ENCODE results near the gene RABGEF1.
"Not testable (repeated sequence)": the region's sequence is repeated elsewhere in the genome, so short reads cannot be mapped to it uniquely, and the experiment has no call there.

Gene RABGEF1

DNA sequence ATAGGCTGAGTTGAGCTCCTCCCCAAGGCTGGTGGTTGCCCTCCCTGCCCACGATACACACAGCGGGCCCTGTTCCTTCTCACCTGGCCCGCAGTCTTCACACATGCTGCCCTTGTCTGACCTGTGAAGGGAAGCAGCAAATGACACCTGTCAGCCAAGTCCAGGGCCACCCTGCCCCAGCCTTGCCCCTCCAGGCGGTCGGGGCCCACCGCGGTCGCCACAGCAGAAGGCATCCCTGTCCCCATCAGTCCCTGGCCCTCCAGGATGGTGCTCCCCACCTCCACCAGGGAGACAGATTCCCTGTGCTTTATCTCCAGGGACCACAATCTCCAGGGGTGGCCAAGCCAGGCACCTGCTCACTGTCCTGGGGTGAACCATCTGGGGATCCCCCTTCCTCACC is 99.3 kb downstream of the RABGEF1 start:
- ChIA-PET CTCF (no interaction called here), POLR2A (no interaction called here)
- no peak for TF ChIP-seq CTCF (IDR thresholded peaks at IDR 0.05; ENCODE audit: insufficient read depth, low read length, missing control alignments)

GRCh38 chr7:66840316-66840715 is 99.8 kb downstream of the RABGEF1 start:
- ChIA-PET CTCF (no interaction called here), POLR2A (no interaction called here)
- TF ChIP-seq CTCF (IDR thresholded peaks at IDR 0.05; ENCODE audit: insufficient read depth, low read length, missing control alignments): no peak
- H3K4me3 ChIP-seq (ENCODE audit: low read depth, low read length): no peak overlapping the region
- DNase-seq (ENCODE audit: low read depth, low spot score): no peak

More for the DNA sequence above, 99.3 kb downstream of the RABGEF1 start:
- H3K4me3 ChIP-seq (ENCODE audit: low read depth, low read length): no peak overlapping the region
- no peak for DNase-seq (ENCODE audit: low read depth, low spot score)

GRCh38 chr7:66841898-66842297 is 101.4 kb downstream of the RABGEF1 start:
- no peak for TF ChIP-seq CTCF (IDR thresholded peaks at IDR 0.05; ENCODE audit: insufficient read depth, low read length, missing control alignments)
- DNase-seq (ENCODE audit: low read depth, low spot score): no peak
- H3K4me3 ChIP-seq (ENCODE audit: low read depth, low read length): no peak overlapping the region
- CTCF ChIA-PET: no interaction called here
- POLR2A ChIA-PET: no interaction called here

GRCh38 chr7:66843492-66843891 is 103.0 kb downstream of the RABGEF1 start:
- DNase-seq (ENCODE audit: low read depth, low spot score); POLR2A ChIA-PET; CTCF ChIA-PET; H3K4me3 ChIP-seq (ENCODE audit: low read depth, low read length): not testable (repeated sequence)

- ChIA-PET POLR2A (interaction anchor here (0.6 to 1.6 kb wide), 8 partner anchors 11 to 351 kb away, joined by 3 to 4 read pairs (median 3); partner anchors contain the start of genes RABGEF1 and TMEM248), CTCF (no interaction called here)
- DNase-seq (ENCODE audit: low read depth, low spot score): peak; percentile 82
- peak overlapping the region; percentile 98 for H3K4me3 ChIP-seq (ENCODE audit: low read depth, low read length)
- peak; percentile 34 for TF ChIP-seq CTCF (IDR thresholded peaks at IDR 0.05; ENCODE audit: insufficient read depth, low read length, missing control alignments)
These were observed 104.2 kb downstream of the RABGEF1 start for GRCh38 chr7:66844552-66845378.

- POLR2A ChIA-PET: interaction anchor here (0.6 to 1.6 kb wide), 6 partner anchors 12 to 352 kb away, joined by 3 to 4 read pairs (median 3); partner anchors contain the start of gene RABGEF1
These were observed 105.0 kb downstream of the RABGEF1 start for GRCh38 chr7:66845379-66846095.

DNA sequence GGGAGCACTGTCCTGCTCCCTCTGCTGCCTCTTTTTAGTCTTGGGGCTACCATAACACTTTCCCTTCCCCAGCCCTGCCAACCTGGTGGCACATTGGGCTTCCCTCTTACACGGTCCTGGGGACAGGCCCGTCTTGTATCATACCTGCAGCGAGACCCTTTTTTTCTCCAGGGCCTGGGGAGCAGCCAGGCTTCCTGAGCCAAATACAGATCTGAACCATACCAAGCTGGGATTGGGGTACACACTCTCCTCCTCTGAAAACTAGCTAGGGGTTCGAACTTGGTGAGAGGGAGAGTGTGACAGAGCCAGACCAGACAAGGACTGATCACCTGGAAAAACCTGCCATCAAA is 105.5 kb downstream of the RABGEF1 start:
- DNase-seq (ENCODE audit: low read depth, low spot score); POLR2A ChIA-PET; H3K4me3 ChIP-seq (ENCODE audit: low read depth, low read length); CTCF ChIA-PET: not testable (repeated sequence)

More at GRCh38 chr7:66845379-66846095, 105.0 kb downstream of the RABGEF1 start:
- CTCF ChIA-PET: no interaction called here
- no peak for TF ChIP-seq CTCF (IDR thresholded peaks at IDR 0.05; ENCODE audit: insufficient read depth, low read length, missing control alignments)
- no peak for DNase-seq (ENCODE audit: low read depth, low spot score)
- peak overlapping the region; percentile 98 for H3K4me3 ChIP-seq (ENCODE audit: low read depth, low read length)

GRCh38 chr7:66847523-66847855 is 107.0 kb downstream of the RABGEF1 start:
- POLR2A ChIA-PET; H3K4me3 ChIP-seq (ENCODE audit: low read depth, low read length); DNase-seq (ENCODE audit: low read depth, low spot score); CTCF ChIA-PET: not testable (repeated sequence)
